Adrenal gland (tissue), 5 donors: Measurements from ENCODE around the gene PRR15.

Experiments
- POLR2A ChIP-seq, 2 donors: fragments of 450-650 bp; IDR thresholded peaks; one replicate each; pipeline ENCODE4 v1.6.1; 2017; ENCODE audit warnings: antibody characterized with exemption in 2 of 2, mild to moderate bottlenecking in 2 of 2, moderate library complexity in 1 of 2
- TF ChIP-seq, protein P1 (sequence below), 6 experiments: fragments of 450-650 bp in 4 of 6; fragments of 200-600 bp in 2 of 6; sonication (generic) in 1 of 6; IDR thresholded peaks; 1 replicate in 5 of 6; 2 replicates in 1 of 6; pipeline versions ENCODE4 v1.5.1 to v1.8.0; 2016 to 2021; ENCODE audit warnings: antibody characterized with exemption in 6 of 6, mild to moderate bottlenecking in 2 of 6, moderate library complexity in 1 of 6
- donor health status: DM: no; HTN: no; CAD: no.

DNA sequence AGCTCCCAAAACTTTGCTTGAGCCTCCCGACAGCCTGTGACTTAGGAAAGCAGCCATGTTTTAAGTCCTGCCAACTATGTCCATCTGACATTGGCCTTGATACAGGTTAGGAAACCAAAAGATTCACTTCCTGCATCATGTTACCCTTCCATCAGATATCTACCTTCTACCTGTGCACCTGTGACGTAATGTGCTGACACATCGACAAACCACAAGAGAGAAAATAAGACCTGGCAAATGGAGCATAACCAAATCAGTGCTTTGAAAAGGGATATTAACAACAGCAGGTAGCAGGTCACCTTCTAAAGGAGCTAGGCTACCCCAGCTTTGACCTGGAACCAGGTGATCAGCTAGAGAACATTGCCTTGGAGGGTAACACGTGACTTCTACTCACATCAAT, 14.8 kb upstream of the PRR15 start:
- TF ChIP-seq, protein P1, sequence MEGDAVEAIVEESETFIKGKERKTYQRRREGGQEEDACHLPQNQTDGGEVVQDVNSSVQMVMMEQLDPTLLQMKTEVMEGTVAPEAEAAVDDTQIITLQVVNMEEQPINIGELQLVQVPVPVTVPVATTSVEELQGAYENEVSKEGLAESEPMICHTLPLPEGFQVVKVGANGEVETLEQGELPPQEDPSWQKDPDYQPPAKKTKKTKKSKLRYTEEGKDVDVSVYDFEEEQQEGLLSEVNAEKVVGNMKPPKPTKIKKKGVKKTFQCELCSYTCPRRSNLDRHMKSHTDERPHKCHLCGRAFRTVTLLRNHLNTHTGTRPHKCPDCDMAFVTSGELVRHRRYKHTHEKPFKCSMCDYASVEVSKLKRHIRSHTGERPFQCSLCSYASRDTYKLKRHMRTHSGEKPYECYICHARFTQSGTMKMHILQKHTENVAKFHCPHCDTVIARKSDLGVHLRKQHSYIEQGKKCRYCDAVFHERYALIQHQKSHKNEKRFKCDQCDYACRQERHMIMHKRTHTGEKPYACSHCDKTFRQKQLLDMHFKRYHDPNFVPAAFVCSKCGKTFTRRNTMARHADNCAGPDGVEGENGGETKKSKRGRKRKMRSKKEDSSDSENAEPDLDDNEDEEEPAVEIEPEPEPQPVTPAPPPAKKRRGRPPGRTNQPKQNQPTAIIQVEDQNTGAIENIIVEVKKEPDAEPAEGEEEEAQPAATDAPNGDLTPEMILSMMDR (IDR thresholded peaks at IDR 0.05): no peak
- no peak for TF ChIP-seq POLR2A (IDR thresholded peaks at IDR 0.05)
